Activated CD8-positive, alpha-beta memory T cell treated with anti-CD3 and anti-CD28 coated beads, Interleukin-2, amount 50 U/mL, for 24 hours (primary cell): Measurements from ENCODE around the gene RBM39.
"Not testable (repeated sequence)": the region's sequence is repeated elsewhere in the genome, so short reads cannot be mapped to it uniquely, and the experiment has no call there.

ENCODE experiments used
- DNase-seq: peaks from one replicate; pipeline ENCODE4 v3.0.0-alpha.2; 2020; ENCODE audit errors: extremely low read depth

Gene RBM39

GRCh38 chr20:35706591-35707529 lies 35.2 kb downstream of the RBM39 start:
- DNase-seq, result not testable (repeated sequence)

GRCh38 chr20:35705894-35706293 lies 36.2 kb downstream of the RBM39 start:
- DNase-seq, result not testable (repeated sequence)

GRCh38 chr20:35704514-35705261 lies 37.4 kb downstream of the RBM39 start:
- DNase-seq, result no peak

- no peak for DNase-seq
These were observed 39.0 kb downstream of the RBM39 start for GRCh38 chr20:35702824-35703695.

- no peak for DNase-seq
These were observed 39.8 kb downstream of the RBM39 start for GRCh38 chr20:35702051-35702823.

- DNase-seq, result no peak
These were observed 41.4 kb downstream of the RBM39 start for GRCh38 chr20:35700625-35701148.

GRCh38 chr20:35699957-35700624 lies 42.0 kb downstream of the RBM39 start:
- no peak for DNase-seq

GRCh38 chr20:35699127-35699956 lies 42.7 kb downstream of the RBM39 start, which contains the start of the genes NFS1 and ROMO1:
Gene NFS1, minus strand, starts transcription at chr20:35699352. Its CDS starts 64 bp downstream, at chr20:35699288.
Gene ROMO1, plus strand, starts transcription at chr20:35699405. Its CDS starts 228 bp downstream, at chr20:35699633.
- peak; percentile 71 for DNase-seq

GRCh38 chr20:35698298-35699126 lies 43.5 kb downstream of the RBM39 start:
- DNase-seq, result no peak

- no peak for DNase-seq
These were observed 44.3 kb downstream of the RBM39 start for GRCh38 chr20:35697696-35698297.

GRCh38 chr20:35695978-35696377 lies 46.1 kb downstream of the RBM39 start:
- DNase-seq, result no peak

- no peak for DNase-seq
These were observed 46.8 kb downstream of the RBM39 start for GRCh38 chr20:35695245-35695749.

- DNase-seq, result no peak
These were observed 51.8 kb downstream of the RBM39 start for GRCh38 chr20:35690265-35690664.

GRCh38 chr20:35686872-35687271 lies 55.2 kb downstream of the RBM39 start:
- DNase-seq, result not testable (repeated sequence)

GRCh38 chr20:35685368-35685767 lies 56.7 kb downstream of the RBM39 start:
- DNase-seq, result not testable (repeated sequence)

GRCh38 chr20:35681960-35682359 lies 60.1 kb downstream of the RBM39 start:
- no peak for DNase-seq

GRCh38 chr20:35680452-35681183 lies 61.4 kb downstream of the RBM39 start:
- DNase-seq, result no peak
